H1 (cell line): Measurements from ENCODE around the gene CBR3. TPM values are rescaled to one million over a fixed set of nuclear protein-coding genes. Genes with fewer than 3 reads are reported as not detected.

Experiments
- BRCA1 ChIP-seq: IDR thresholded peaks from 2 replicates; pipeline ENCODE4 v1.6.1; 2012; ENCODE audit warnings: low read depth, low read length, improper control_type of control experiment
- CBX8 ChIP-seq: fragments of 300-800, 300-1000 bp; sonication (generic); IDR thresholded peaks from 2 replicates; pipeline ENCODE4 v1.7.1; 2016; ENCODE audit warnings: low read depth, low read length, borderline replicate concordance
- CHD2 ChIP-seq: IDR thresholded peaks from 2 replicates; pipeline ENCODE4 v1.6.1; 2012; ENCODE audit warnings: low read length, improper control_type of control experiment
- POLR2A ChIP-seq, 2 experiments: IDR thresholded peaks; 1 replicate in 1 of 2; 2 replicates in 1 of 2; pipeline ENCODE4 v1.6.1; 2011; ENCODE audit warnings: low read depth in 2 of 2, low read length in 2 of 2, mild to moderate bottlenecking in 2 of 2; ENCODE audit errors: control extremely low read depth in 1 of 2
- RXRA ChIP-seq: IDR thresholded peaks from 2 replicates; pipeline ENCODE4 v1.6.1; 2011; ENCODE audit warnings: low read depth, mild to moderate bottlenecking, low read length, moderate library complexity; ENCODE audit not compliant: insufficient read depth
- SRF ChIP-seq: IDR thresholded peaks from 2 replicates; pipeline ENCODE4 v1.6.1; 2011; ENCODE audit warnings: mild to moderate bottlenecking, low read depth, low read length, moderate library complexity
- YY1 ChIP-seq: IDR thresholded peaks from 2 replicates; pipeline ENCODE4 v1.6.1; 2011; ENCODE audit warnings: low read depth, mild to moderate bottlenecking, low read length
- polyA plus RNA-seq, 7 experiments: library from polyadenylated mRNA; depleted of rRNA in 3 of 7; stranded (reverse) in 5 of 7; unstranded in 2 of 7; fragments of >200 nt in 5 of 7; fragments of 200-250 nt in 2 of 7; gene quantifications; 1 replicate in 5 of 7; 2 replicates in 1 of 7; 4 replicates in 1 of 7; pipeline versions ENCODE4 v1.2.1 to v1.2.3, GENCODE V29; 2011 to 2013; ENCODE audit warnings: missing spikeins in 2 of 7, mixed read lengths in 2 of 7
- total RNA-seq: library from RNA; stranded (reverse); fragmentation: NEBNext Ultra II Directional; extraction: Animal tissue kit (Norgen Biotek cat#: 25700); gene quantifications from 2 replicates; pipeline ENCODE4 v1.2.1, GENCODE V29; 2021
- TF ChIP-seq, protein P1 (sequence below), 3 experiments: IDR thresholded peaks; 1 replicate in 2 of 3; 2 replicates in 1 of 3; pipeline versions ENCODE4 v1.5.1 to v1.6.1; 2011; ENCODE audit warnings: low read length in 3 of 3, mild to moderate bottlenecking in 3 of 3, inconsistent platforms in 2 of 3, low read depth in 1 of 3, moderate library complexity in 1 of 3; ENCODE audit not compliant: insufficient read depth in 1 of 3; ENCODE audit errors: control extremely low read depth in 1 of 3

The CBR3 gene
- total and polyA plus RNA-seq, 2 of the 8 experiments (the other 6 are each of a cell fraction or from before 2014, with no cell fraction given), result 1.2 to 4.3 TPM

- TF ChIP-seq SRF, result no peak
- TF ChIP-seq CBX8, result no peak
- TF ChIP-seq RXRA, result no peak
- TF ChIP-seq BRCA1, result no peak
- TF ChIP-seq CHD2, result no peak
- TF ChIP-seq, protein P1, sequence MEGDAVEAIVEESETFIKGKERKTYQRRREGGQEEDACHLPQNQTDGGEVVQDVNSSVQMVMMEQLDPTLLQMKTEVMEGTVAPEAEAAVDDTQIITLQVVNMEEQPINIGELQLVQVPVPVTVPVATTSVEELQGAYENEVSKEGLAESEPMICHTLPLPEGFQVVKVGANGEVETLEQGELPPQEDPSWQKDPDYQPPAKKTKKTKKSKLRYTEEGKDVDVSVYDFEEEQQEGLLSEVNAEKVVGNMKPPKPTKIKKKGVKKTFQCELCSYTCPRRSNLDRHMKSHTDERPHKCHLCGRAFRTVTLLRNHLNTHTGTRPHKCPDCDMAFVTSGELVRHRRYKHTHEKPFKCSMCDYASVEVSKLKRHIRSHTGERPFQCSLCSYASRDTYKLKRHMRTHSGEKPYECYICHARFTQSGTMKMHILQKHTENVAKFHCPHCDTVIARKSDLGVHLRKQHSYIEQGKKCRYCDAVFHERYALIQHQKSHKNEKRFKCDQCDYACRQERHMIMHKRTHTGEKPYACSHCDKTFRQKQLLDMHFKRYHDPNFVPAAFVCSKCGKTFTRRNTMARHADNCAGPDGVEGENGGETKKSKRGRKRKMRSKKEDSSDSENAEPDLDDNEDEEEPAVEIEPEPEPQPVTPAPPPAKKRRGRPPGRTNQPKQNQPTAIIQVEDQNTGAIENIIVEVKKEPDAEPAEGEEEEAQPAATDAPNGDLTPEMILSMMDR (IDR thresholded peaks at IDR 0.05; ENCODE audit: control extremely low read depth in 1 of 3, insufficient read depth in 1 of 3, low read depth in 1 of 3, low read length in 3 of 3), result no peak
- TF ChIP-seq POLR2A (IDR thresholded peaks at IDR 0.05; ENCODE audit: control extremely low read depth in 1 of 2, low read depth in 2 of 2, low read length in 2 of 2), result no peak
- TF ChIP-seq YY1, result no peak
Measured at GRCh38 chr21:36183144-36183795, 48.4 kb downstream of the CBR3 start (continued).
